ENCODE results near the gene MEIS1.

GRCh38 chr2:66431274-66431642 lies 3.7 kb upstream of the MEIS1 start:
- TF ChIP-seq CTCF (conservative IDR thresholded peaks at IDR 0.05) (no peak), EZH2 (IDR thresholded peaks at IDR 0.05; ENCODE audit: low read depth) (no peak)
